GM23338 (cell line): ENCODE data around the gene ITGB1BP1.

ENCODE experiments used
- EZH2 ChIP-seq: fragments of 200-600 bp; sonication (generic); IDR thresholded peaks from one replicate; pipeline ENCODE4 v1.8.0; 2017; ENCODE audit warnings: antibody characterized with exemption, mild to moderate bottlenecking, low read depth; ENCODE audit not compliant: unreplicated experiment
- EZH2phosphoT487 ChIP-seq: fragments of 200-600 bp; sonication (generic); IDR thresholded peaks from one replicate; pipeline ENCODE4 v1.8.1; 2018; ENCODE audit warnings: antibody characterized with exemption; ENCODE audit not compliant: unreplicated experiment
- JUNB ChIP-seq: IDR thresholded peaks from one replicate; pipeline ENCODE4 v1.6.1; 2016; ENCODE audit warnings: antibody characterized with exemption; ENCODE audit not compliant: unreplicated experiment
- POLR2AphosphoS5 ChIP-seq: IDR thresholded peaks from 2 replicates; pipeline ENCODE4 v1.6.1; 2016; ENCODE audit warnings: antibody characterized with exemption, low read depth
- STAT1 ChIP-seq: IDR thresholded peaks from one replicate; pipeline ENCODE4 v1.6.1; 2016; ENCODE audit warnings: antibody characterized with exemption; ENCODE audit not compliant: unreplicated experiment
- TF ChIP-seq, protein P1 (sequence below), 2 experiments: fragments of 200-600 bp in 1 of 2; sonication (generic) in 1 of 2; conservative IDR thresholded peaks; 2 replicates each; pipeline versions ENCODE4 v1.5.1 to v1.6.1; 2016 to 2017; ENCODE audit warnings: antibody characterized with exemption in 2 of 2, low read depth in 2 of 2, mild to moderate bottlenecking in 2 of 2, moderate library complexity in 1 of 2
- TF ChIP-seq, protein P2 (sequence below): IDR thresholded peaks from one replicate; pipeline ENCODE4 v1.6.1; 2018; ENCODE audit warnings: antibody characterized with exemption; ENCODE audit not compliant: unreplicated experiment

DNA sequence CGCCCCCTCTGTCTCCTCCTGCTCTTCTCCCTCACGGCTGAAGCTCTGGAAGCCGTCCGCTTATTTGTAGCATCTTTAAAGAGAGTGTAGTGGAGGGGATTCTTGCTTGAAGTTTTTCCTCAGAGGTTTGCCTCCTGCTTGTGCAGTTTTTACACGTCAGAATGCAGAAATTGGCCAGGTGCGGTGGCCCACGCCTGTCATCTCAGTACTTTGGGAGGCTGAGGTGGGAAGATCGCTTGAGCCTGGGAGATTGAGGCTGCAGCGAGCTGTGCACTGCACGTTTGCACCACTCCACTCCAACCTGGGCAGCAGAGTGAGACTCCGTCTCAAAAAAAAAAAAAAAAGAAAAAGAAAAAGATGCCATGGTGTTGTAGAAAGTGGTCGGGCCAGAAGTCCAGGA, 69.0 kb downstream of the ITGB1BP1 start:
- TF ChIP-seq EZH2 (no peak), POLR2AphosphoS5 (no peak), JUNB (no peak), EZH2phosphoT487 (no peak), STAT1 (no peak)
- TF ChIP-seq, protein P1, sequence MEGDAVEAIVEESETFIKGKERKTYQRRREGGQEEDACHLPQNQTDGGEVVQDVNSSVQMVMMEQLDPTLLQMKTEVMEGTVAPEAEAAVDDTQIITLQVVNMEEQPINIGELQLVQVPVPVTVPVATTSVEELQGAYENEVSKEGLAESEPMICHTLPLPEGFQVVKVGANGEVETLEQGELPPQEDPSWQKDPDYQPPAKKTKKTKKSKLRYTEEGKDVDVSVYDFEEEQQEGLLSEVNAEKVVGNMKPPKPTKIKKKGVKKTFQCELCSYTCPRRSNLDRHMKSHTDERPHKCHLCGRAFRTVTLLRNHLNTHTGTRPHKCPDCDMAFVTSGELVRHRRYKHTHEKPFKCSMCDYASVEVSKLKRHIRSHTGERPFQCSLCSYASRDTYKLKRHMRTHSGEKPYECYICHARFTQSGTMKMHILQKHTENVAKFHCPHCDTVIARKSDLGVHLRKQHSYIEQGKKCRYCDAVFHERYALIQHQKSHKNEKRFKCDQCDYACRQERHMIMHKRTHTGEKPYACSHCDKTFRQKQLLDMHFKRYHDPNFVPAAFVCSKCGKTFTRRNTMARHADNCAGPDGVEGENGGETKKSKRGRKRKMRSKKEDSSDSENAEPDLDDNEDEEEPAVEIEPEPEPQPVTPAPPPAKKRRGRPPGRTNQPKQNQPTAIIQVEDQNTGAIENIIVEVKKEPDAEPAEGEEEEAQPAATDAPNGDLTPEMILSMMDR (conservative IDR thresholded peaks at IDR 0.05; ENCODE audit: low read depth in 2 of 2), result no peak
- TF ChIP-seq, protein P2, sequence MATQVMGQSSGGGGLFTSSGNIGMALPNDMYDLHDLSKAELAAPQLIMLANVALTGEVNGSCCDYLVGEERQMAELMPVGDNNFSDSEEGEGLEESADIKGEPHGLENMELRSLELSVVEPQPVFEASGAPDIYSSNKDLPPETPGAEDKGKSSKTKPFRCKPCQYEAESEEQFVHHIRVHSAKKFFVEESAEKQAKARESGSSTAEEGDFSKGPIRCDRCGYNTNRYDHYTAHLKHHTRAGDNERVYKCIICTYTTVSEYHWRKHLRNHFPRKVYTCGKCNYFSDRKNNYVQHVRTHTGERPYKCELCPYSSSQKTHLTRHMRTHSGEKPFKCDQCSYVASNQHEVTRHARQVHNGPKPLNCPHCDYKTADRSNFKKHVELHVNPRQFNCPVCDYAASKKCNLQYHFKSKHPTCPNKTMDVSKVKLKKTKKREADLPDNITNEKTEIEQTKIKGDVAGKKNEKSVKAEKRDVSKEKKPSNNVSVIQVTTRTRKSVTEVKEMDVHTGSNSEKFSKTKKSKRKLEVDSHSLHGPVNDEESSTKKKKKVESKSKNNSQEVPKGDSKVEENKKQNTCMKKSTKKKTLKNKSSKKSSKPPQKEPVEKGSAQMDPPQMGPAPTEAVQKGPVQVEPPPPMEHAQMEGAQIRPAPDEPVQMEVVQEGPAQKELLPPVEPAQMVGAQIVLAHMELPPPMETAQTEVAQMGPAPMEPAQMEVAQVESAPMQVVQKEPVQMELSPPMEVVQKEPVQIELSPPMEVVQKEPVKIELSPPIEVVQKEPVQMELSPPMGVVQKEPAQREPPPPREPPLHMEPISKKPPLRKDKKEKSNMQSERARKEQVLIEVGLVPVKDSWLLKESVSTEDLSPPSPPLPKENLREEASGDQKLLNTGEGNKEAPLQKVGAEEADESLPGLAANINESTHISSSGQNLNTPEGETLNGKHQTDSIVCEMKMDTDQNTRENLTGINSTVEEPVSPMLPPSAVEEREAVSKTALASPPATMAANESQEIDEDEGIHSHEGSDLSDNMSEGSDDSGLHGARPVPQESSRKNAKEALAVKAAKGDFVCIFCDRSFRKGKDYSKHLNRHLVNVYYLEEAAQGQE, result no peak
